Measurements from ENCODE around the gene TBC1D13.
"Not testable (repeated sequence)": the region's sequence is repeated elsewhere in the genome, so short reads cannot be mapped to it uniquely, and the experiment has no call there.

Gene TBC1D13

GRCh38 chr9:128847803-128848202 lies 60.8 kb downstream of the TBC1D13 start:
- no peak for DNase-seq (ENCODE audit: low spot score)

- DNase-seq (ENCODE audit: low spot score): not testable (repeated sequence)
Observed at GRCh38 chr9:128851024-128851423, 64.0 kb downstream of the TBC1D13 start.

DNA sequence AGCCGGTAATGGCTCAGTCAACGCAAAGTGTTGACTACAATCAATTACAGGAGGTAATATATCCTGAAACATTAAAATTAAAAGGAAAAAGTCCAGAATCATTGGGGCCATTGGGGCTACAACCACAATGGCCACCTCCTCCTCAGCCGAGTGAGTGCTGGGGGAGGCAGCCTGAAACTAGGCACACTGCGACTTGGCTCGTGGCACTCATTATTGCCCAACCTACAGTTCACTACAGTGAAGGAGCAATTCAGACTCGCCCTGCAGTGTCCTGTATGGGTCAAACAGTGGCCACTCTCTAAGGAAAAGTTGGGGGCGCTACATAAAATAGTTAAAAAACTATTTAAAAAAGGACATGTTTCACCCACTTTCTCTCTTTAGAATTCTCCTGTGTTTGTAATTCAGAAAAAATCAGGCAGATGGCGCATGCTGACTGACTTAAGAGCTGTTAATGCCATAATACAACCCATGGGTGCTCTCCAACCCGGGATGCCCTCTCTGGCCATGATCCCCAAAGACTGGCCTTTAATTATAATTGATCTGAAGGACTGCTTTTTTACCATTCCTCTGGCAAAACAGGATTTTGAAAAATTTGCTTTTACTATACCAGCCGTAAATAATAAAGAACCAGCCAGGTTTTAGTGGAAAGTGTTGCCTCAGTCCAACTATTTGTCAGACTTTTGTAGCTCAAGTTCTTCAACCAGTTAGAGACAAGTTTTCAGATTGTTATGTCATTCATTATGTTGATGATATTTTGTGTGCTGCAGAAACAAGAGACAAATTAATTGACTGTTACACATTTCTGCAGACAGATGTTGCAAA lies 64.9 kb downstream of the TBC1D13 start:
- not testable (repeated sequence) for DNase-seq (ENCODE audit: low spot score)

GRCh38 chr9:128852646-128853045 lies 65.6 kb downstream of the TBC1D13 start:
- DNase-seq (ENCODE audit: low spot score): not testable (repeated sequence)

DNA sequence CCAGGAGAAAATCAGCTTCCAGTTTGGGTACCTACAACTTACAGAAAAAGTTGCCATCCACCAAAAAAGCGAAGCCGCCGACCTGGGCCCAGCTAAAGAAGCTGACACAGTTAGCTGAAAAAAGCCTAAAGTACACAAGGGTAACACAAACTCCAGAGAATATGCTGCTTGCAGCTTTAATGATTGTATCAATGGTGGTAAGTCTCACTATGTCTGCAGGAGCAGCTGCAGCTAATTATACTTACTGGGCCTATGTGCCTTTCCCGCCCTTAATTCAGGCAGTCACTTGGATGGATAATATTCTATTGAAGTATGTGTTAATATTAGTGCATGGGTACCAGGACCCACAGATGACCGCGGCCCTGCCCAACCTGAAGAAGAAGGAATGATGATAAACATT lies 67.4 kb downstream of the TBC1D13 start:
- not testable (repeated sequence) for DNase-seq (ENCODE audit: low spot score)

- DNase-seq (ENCODE audit: low spot score): not testable (repeated sequence)
Observed at GRCh38 chr9:128858476-128858875, 71.4 kb downstream of the TBC1D13 start.

Data from HuH-7.5 (cell line).